ENCODE results near the gene PLCB1. TPM values are rescaled to one million over a fixed set of nuclear protein-coding genes. Genes with fewer than 3 reads are reported as not detected.

The PLCB1 gene
- total and polyA plus RNA-seq, 2 donors (not counting 1 experiment from before 2014, with no cell fraction given): 13.4 to 23.3 TPM

- H2AFZ ChIP-seq (ENCODE audit: low read length): no peak overlapping the region
- H3K9me3 ChIP-seq (ENCODE audit: control insufficient read depth, insufficient read depth, low read depth, low read length): no peaks in the 10 kb centered on the region
- H3K4me1 ChIP-seq (ENCODE audit: control insufficient read depth, extremely low read depth, insufficient read depth, low read length): no peaks in the 10 kb centered on the region
- H3K4me2 ChIP-seq (ENCODE audit: extremely low read depth, insufficient read depth, low read length): no peak overlapping the region
- H3K27ac ChIP-seq (ENCODE audit: insufficient read depth, low read length): no peak overlapping the region
- H3K9ac ChIP-seq (ENCODE audit: insufficient read depth, low read length): no peak overlapping the region
- H3K4me3 ChIP-seq (replicated peaks in 1 of 4; ENCODE audit: control extremely low read depth in 1 of 4, insufficient read depth in 1 of 4, low read depth in 3 of 4, low read length in 4 of 4): no peak overlapping the region
- H4K20me1 ChIP-seq (ENCODE audit: control insufficient read depth, extremely low read depth, insufficient read depth, low read length): no peaks in the 10 kb centered on the region
- no peak for DNase-seq (ENCODE audit: low read depth in 2 of 2)
- TF ChIP-seq EZH2 (IDR thresholded peaks at IDR 0.05; ENCODE audit: low read length, missing control alignments): no peak
- TF ChIP-seq CTCF (conservative IDR thresholded peaks at IDR 0.05 in 1 of 2, IDR thresholded peaks at IDR 0.05 in 1 of 2; ENCODE audit: low read depth in 1 of 2, low read length in 2 of 2): no peak
- H3K36me3 ChIP-seq (ENCODE audit: control insufficient read depth, insufficient read depth, low read length): no peaks in the 10 kb centered on the region
- H3K27me3 ChIP-seq (ENCODE audit: control insufficient read depth, insufficient read depth, low read length): no peaks in the 10 kb centered on the region
- H3K79me2 ChIP-seq (ENCODE audit: control insufficient read depth, insufficient read depth, low read length): no peaks in the 10 kb centered on the region
These were observed 237.2 kb downstream of the PLCB1 start for GRCh38 chr20:8369311-8369710.

GRCh38 chr20:8370774-8371173 lies 238.7 kb downstream of the PLCB1 start:
- no peak overlapping the region for H3K9ac ChIP-seq (ENCODE audit: insufficient read depth, low read length)
- H3K36me3 ChIP-seq (ENCODE audit: control insufficient read depth, insufficient read depth, low read length): no peaks in the 10 kb centered on the region
- H3K4me2 ChIP-seq (ENCODE audit: extremely low read depth, insufficient read depth, low read length): no peak overlapping the region
- H3K27me3 ChIP-seq (ENCODE audit: control insufficient read depth, insufficient read depth, low read length): no peaks in the 10 kb centered on the region
- no peak overlapping the region for H2AFZ ChIP-seq (ENCODE audit: low read length)
- no peaks in the 10 kb centered on the region for H3K4me1 ChIP-seq (ENCODE audit: control insufficient read depth, extremely low read depth, insufficient read depth, low read length)
- no peaks in the 10 kb centered on the region for H3K79me2 ChIP-seq (ENCODE audit: control insufficient read depth, insufficient read depth, low read length)
- DNase-seq (ENCODE audit: low read depth in 2 of 2): no peak
- H3K27ac ChIP-seq (ENCODE audit: insufficient read depth, low read length): no peak overlapping the region
- H3K9me3 ChIP-seq (ENCODE audit: control insufficient read depth, insufficient read depth, low read depth, low read length): no peaks in the 10 kb centered on the region
- H3K4me3 ChIP-seq (replicated peaks in 1 of 4; ENCODE audit: control extremely low read depth in 1 of 4, insufficient read depth in 1 of 4, low read depth in 3 of 4, low read length in 4 of 4): no peak overlapping the region
- TF ChIP-seq CTCF (conservative IDR thresholded peaks at IDR 0.05 in 1 of 2, IDR thresholded peaks at IDR 0.05 in 1 of 2; ENCODE audit: low read depth in 1 of 2, low read length in 2 of 2): no peak
- TF ChIP-seq EZH2 (IDR thresholded peaks at IDR 0.05; ENCODE audit: low read length, missing control alignments): no peak
- no peaks in the 10 kb centered on the region for H4K20me1 ChIP-seq (ENCODE audit: control insufficient read depth, extremely low read depth, insufficient read depth, low read length)

- no peaks in the 10 kb centered on the region for H4K20me1 ChIP-seq (ENCODE audit: control insufficient read depth, extremely low read depth, insufficient read depth, low read length)
- H3K27me3 ChIP-seq (ENCODE audit: control insufficient read depth, insufficient read depth, low read length): no peaks in the 10 kb centered on the region
- TF ChIP-seq CTCF (conservative IDR thresholded peaks at IDR 0.05 in 1 of 2, IDR thresholded peaks at IDR 0.05 in 1 of 2; ENCODE audit: low read depth in 1 of 2, low read length in 2 of 2) (no peak), EZH2 (IDR thresholded peaks at IDR 0.05; ENCODE audit: low read length, missing control alignments) (no peak)
- H3K79me2 ChIP-seq (ENCODE audit: control insufficient read depth, insufficient read depth, low read length): no peaks in the 10 kb centered on the region
- no peak overlapping the region for H3K27ac ChIP-seq (ENCODE audit: insufficient read depth, low read length)
- no peak overlapping the region for H2AFZ ChIP-seq (ENCODE audit: low read length)
- no peak overlapping the region for H3K9ac ChIP-seq (ENCODE audit: insufficient read depth, low read length)
- H3K9me3 ChIP-seq (ENCODE audit: control insufficient read depth, insufficient read depth, low read depth, low read length): no peaks in the 10 kb centered on the region
- no peaks in the 10 kb centered on the region for H3K4me1 ChIP-seq (ENCODE audit: control insufficient read depth, extremely low read depth, insufficient read depth, low read length)
- no peaks in the 10 kb centered on the region for H3K36me3 ChIP-seq (ENCODE audit: control insufficient read depth, insufficient read depth, low read length)
- H3K4me3 ChIP-seq (replicated peaks in 1 of 4; ENCODE audit: control extremely low read depth in 1 of 4, insufficient read depth in 1 of 4, low read depth in 3 of 4, low read length in 4 of 4): no peak overlapping the region
- no peak for DNase-seq (ENCODE audit: low read depth in 2 of 2)
- H3K4me2 ChIP-seq (ENCODE audit: extremely low read depth, insufficient read depth, low read length): no peak overlapping the region
These were observed 240.8 kb downstream of the PLCB1 start for GRCh38 chr20:8372824-8373380.
